Measurements from ENCODE around the gene CFAP299. TPM values are rescaled to one million over a fixed set of nuclear protein-coding genes. Genes with fewer than 3 reads are reported as not detected.

Gene CFAP299
- total and polyA plus RNA-seq, 2 of the 8 experiments (the other 6 are each of a cell fraction or from before 2014, with no cell fraction given): not detected

DNA sequence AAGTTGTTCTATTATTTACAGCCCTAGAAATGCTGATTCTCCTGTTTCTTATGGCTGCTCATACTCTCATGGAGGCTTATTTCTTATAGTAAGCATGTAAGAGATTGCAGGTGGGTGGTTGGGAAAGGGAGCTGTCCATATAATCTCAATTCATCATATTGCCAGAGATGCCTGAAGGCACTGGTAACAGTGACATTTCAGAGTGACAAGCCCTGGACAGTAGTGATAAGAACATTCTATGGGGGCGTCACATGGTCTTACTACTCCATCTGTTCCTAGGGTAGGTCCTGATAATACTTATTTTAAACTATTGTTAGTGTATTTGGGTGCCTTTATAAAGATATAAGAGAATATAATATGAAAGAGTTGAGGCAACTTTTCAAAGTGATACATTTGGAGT is 171.5 kb downstream of the CFAP299 start:
- H3K56ac ChIP-seq (replicated peaks; ENCODE audit: insufficient read length, low read depth, low read length): no peak overlapping the region
- H3K4me1 ChIP-seq (replicated peaks in 1 of 4; ENCODE audit: control insufficient read depth in 3 of 4, insufficient read depth in 4 of 4, low read length in 3 of 4): no peaks in the 10 kb centered on the region
- H3K9ac ChIP-seq (replicated peaks in 1 of 4; ENCODE audit: extremely low read depth in 1 of 4, low read depth in 3 of 4, low read length in 3 of 4): no peak overlapping the region
- H2BK20ac ChIP-seq (ENCODE audit: low read length): no peak overlapping the region
- 86% methylated on average over 1 of the region's 1 CpG; no CpG with 5 or more reads in 1 of the 2 experiments for WGBS, 2 experiments (ENCODE audit: extremely low coverage in 1 of 2, insufficient coverage in 1 of 2, insufficient read length in 1 of 2, insufficient replicate concordance in 2 of 2, low coverage in 1 of 2, low lambda C conversion rate in 2 of 2, missing lambda C conversion rate in 1 of 2)
- no peak overlapping the region for H4K91ac ChIP-seq (replicated peaks; ENCODE audit: insufficient read length, low read length)
- no peak overlapping the region for H3K18ac ChIP-seq (ENCODE audit: extremely low read depth, low read length)
- no peaks in the 10 kb centered on the region for H3K36me3 ChIP-seq (ENCODE audit: control insufficient read depth in 2 of 4, insufficient read depth in 4 of 4, low read length in 3 of 4)
- H2BK15ac ChIP-seq (ENCODE audit: low read length): no peak overlapping the region
- H3K23ac ChIP-seq (ENCODE audit: insufficient read length): no peak overlapping the region
- H3K4ac ChIP-seq (replicated peaks; ENCODE audit: insufficient read length, low read depth, low read length): no peak overlapping the region
- H4K5ac ChIP-seq (ENCODE audit: insufficient read length, low read depth, low read length): no peak overlapping the region
- H4K20me1 ChIP-seq (replicated peaks in 1 of 2; ENCODE audit: control insufficient read depth in 1 of 2, insufficient read depth in 2 of 2, low read length in 2 of 2): no peaks in the 10 kb centered on the region
- DNase-seq (ENCODE audit: low read depth in 1 of 2, low spot score in 2 of 2) (no peak), FAIRE-seq (no peak)
- H3K79me2 ChIP-seq (ENCODE audit: control insufficient read depth in 1 of 2, insufficient read depth in 2 of 2, low read length in 2 of 2): no peaks in the 10 kb centered on the region
- H3K4me3 ChIP-seq (ENCODE audit: extremely low read depth in 1 of 4, insufficient read depth in 2 of 4, low read depth in 3 of 4, low read length in 4 of 4): no peak overlapping the region
- no peak overlapping the region for H2BK120ac ChIP-seq (replicated peaks; ENCODE audit: low read depth, low read length)
- H3K23me2 ChIP-seq (ENCODE audit: low read depth, low read length): no peaks in the 10 kb centered on the region
- no peak overlapping the region for H2BK12ac ChIP-seq (ENCODE audit: low read depth, low read length)
- POLR2A ChIA-PET (ENCODE audit: partially characterized antibody): no interaction called here
- no peak overlapping the region for H3K4me2 ChIP-seq (ENCODE audit: insufficient read depth in 1 of 2, low read depth in 2 of 2, low read length in 2 of 2)
- H3K27me3 ChIP-seq (replicated peaks in 1 of 4; ENCODE audit: control insufficient read depth in 3 of 4, extremely low read depth in 1 of 4, insufficient read depth in 3 of 4, low read length in 3 of 4): no peaks in the 10 kb centered on the region
- H3K27ac ChIP-seq (ENCODE audit: low read depth, low read length): no peak overlapping the region
- H3K79me1 ChIP-seq (ENCODE audit: low read depth, low read length): no peaks in the 10 kb centered on the region
- no peak overlapping the region for H2BK5ac ChIP-seq (ENCODE audit: low read depth, low read length)
- H3K14ac ChIP-seq (ENCODE audit: insufficient read length): no peak overlapping the region
- no peak overlapping the region for H4K8ac ChIP-seq (ENCODE audit: extremely low read depth, insufficient read depth, low read length)
- no peaks in the 10 kb centered on the region for H3K9me3 ChIP-seq (ENCODE audit: insufficient read depth in 2 of 2, low read depth in 1 of 2, low read length in 1 of 2)
- CTCF ChIA-PET (ENCODE audit: partially characterized antibody): interaction anchor here (1.3 kb wide), 1 partner anchor 44 kb away, joined by 3 read pairs; no protein-coding TSS in a partner anchor
- H2AFZ ChIP-seq (ENCODE audit: low read length): no peak overlapping the region
- no peak overlapping the region for H2AK5ac ChIP-seq (ENCODE audit: low read depth, low read length)
- no peak for TF ChIP-seq BCL11A (IDR thresholded peaks at IDR 0.05; ENCODE audit: low read depth in 2 of 2, low read length in 2 of 2)
- TF ChIP-seq SUZ12 (IDR thresholded peaks at IDR 0.05; ENCODE audit: low read length): no peak
- no peak for TF ChIP-seq MAFK (IDR thresholded peaks at IDR 0.05; ENCODE audit: low read depth, low read length)
- no peak for TF ChIP-seq NANOG (IDR thresholded peaks at IDR 0.05; ENCODE audit: insufficient read depth, low read depth, low read length, poor library complexity, severe bottlenecking)
- TF ChIP-seq, protein P1, sequence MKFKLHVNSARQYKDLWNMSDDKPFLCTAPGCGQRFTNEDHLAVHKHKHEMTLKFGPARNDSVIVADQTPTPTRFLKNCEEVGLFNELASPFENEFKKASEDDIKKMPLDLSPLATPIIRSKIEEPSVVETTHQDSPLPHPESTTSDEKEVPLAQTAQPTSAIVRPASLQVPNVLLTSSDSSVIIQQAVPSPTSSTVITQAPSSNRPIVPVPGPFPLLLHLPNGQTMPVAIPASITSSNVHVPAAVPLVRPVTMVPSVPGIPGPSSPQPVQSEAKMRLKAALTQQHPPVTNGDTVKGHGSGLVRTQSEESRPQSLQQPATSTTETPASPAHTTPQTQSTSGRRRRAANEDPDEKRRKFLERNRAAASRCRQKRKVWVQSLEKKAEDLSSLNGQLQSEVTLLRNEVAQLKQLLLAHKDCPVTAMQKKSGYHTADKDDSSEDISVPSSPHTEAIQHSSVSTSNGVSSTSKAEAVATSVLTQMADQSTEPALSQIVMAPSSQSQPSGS (IDR thresholded peaks at IDR 0.05; ENCODE audit: low read length): no peak
- TF ChIP-seq, protein P2, sequence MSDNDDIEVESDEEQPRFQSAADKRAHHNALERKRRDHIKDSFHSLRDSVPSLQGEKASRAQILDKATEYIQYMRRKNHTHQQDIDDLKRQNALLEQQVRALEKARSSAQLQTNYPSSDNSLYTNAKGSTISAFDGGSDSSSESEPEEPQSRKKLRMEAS (IDR thresholded peaks at IDR 0.05): no peak
- TF ChIP-seq FOSL1 (IDR thresholded peaks at IDR 0.05; ENCODE audit: insufficient read depth, low read depth, low read length): no peak
- no peak for TF ChIP-seq SIX5 (IDR thresholded peaks at IDR 0.05; ENCODE audit: low read depth, low read length)
- TF ChIP-seq SP4 (IDR thresholded peaks at IDR 0.05; ENCODE audit: low read length): no peak
- no peak for TF ChIP-seq RFX5 (IDR thresholded peaks at IDR 0.05; ENCODE audit: borderline replicate concordance, low read depth, low read length)
- no peak for TF ChIP-seq CREB1 (IDR thresholded peaks at IDR 0.05)
- no peak for TF ChIP-seq SIN3A (conservative IDR thresholded peaks at IDR 0.05 in 1 of 2, IDR thresholded peaks at IDR 0.05 in 1 of 2; ENCODE audit: low read depth in 1 of 2, low read length in 2 of 2)
- no peak for TF ChIP-seq POLR2A (IDR thresholded peaks at IDR 0.05; ENCODE audit: control extremely low read depth in 1 of 2, low read depth in 2 of 2, low read length in 2 of 2)
- TF ChIP-seq TCF12 (IDR thresholded peaks at IDR 0.05; ENCODE audit: low read depth, low read length): no peak
